ENCODE data around the gene CASP7. TPM values are rescaled to one million over a fixed set of nuclear protein-coding genes. Genes with fewer than 3 reads are reported as not detected.

The CASP7 gene
- total and polyA plus RNA-seq, 8 donors, result 34.0 to 50.5 (median 43.7) TPM

GRCh38 chr10:113665352-113665751 lies 14.4 kb upstream of the CASP7 start:
- Histone ChIP-seq H3K27ac (no peak overlapping the region), H3K4me1 (no peaks in the 10 kb centered on the region), H3K9me3 (no peaks in the 10 kb centered on the region), H3K27me3 (no peaks in the 10 kb centered on the region), H3K4me3 (no peak overlapping the region), H3K36me3 (no peaks in the 10 kb centered on the region)
- no peak for TF ChIP-seq CTCF (IDR thresholded peaks at IDR 0.05)
- intact Hi-C loops (cut with DNase I), result no loop called here
- ATAC-seq (no peak), DNase-seq (no peak)

- TF ChIP-seq CTCF (IDR thresholded peaks at IDR 0.05), result no peak
- peak in 1 of 4 donors; percentile 38 for DNase-seq
These were observed 13.8 kb upstream of the CASP7 start for GRCh38 chr10:113665806-113666354.

GRCh38 chr10:113666682-113667252 lies 12.9 kb upstream of the CASP7 start:
- ATAC-seq, result no peak
- intact Hi-C loops (cut with DNase I), result no loop called here
- no peak overlapping the region for H3K4me3 ChIP-seq
- no peak for DNase-seq
- H3K27me3 ChIP-seq, result no peaks in the 10 kb centered on the region
- TF ChIP-seq CTCF (IDR thresholded peaks at IDR 0.05), result no peak
- no peaks in the 10 kb centered on the region for H3K36me3 ChIP-seq
- H3K4me1 ChIP-seq, result no peaks in the 10 kb centered on the region
- no peak overlapping the region for H3K27ac ChIP-seq
- peaks cover 0 to 5% of the 10 kb centered on the region in 2 donors for H3K9me3 ChIP-seq

More at GRCh38 chr10:113665806-113666354, 13.8 kb upstream of the CASP7 start:
- no peaks in the 10 kb centered on the region for H3K4me1 ChIP-seq
- no peak overlapping the region for H3K4me3 ChIP-seq
- ATAC-seq, result peak; percentile 80
- H3K27me3 ChIP-seq, result no peaks in the 10 kb centered on the region
- intact Hi-C loops (cut with DNase I), result no loop called here
- no peaks in the 10 kb centered on the region for H3K36me3 ChIP-seq
- peaks cover 0 to 4% of the 10 kb centered on the region in 2 donors for H3K9me3 ChIP-seq
- no peak overlapping the region for H3K27ac ChIP-seq

- intact Hi-C loops (cut with DNase I), result no loop called here
- peaks cover 0 to 4% of the 10 kb centered on the region in 2 donors for H3K9me3 ChIP-seq
- H3K4me3 ChIP-seq, result peak overlapping the region; percentile 89 to 93
- peak overlapping the region; percentile 98 to 99 for H3K27ac ChIP-seq
- no peaks in the 10 kb centered on the region for H3K36me3 ChIP-seq
- H3K4me1 ChIP-seq, result peaks cover 0 to 33% of the 10 kb centered on the region in 2 donors
- TF ChIP-seq CTCF (IDR thresholded peaks at IDR 0.05), result no peak
- no peaks in the 10 kb centered on the region for H3K27me3 ChIP-seq
- peak; percentile 53 for ATAC-seq
- peak; percentile 31 to 76 (median 53) for DNase-seq
These were observed 739 bp downstream of the CASP7 start for GRCh38 chr10:113680190-113681111.

Data from left lung (tissue), 10 donors.